Testis (tissue), 3 donors: ENCODE results near the gene SPRR1B. TPM values are rescaled to one million over a fixed set of nuclear protein-coding genes. Genes with fewer than 3 reads are reported as not detected.

ENCODE experiments used
- DNase-seq: peaks from one replicate; pipeline ENCODE4 v3.0.0-alpha.2; 2019
- H3K27ac ChIP-seq, 2 donors: fragments of 200-600 bp; sonication (generic); one replicate each; pipeline ENCODE4 v1.5.1; 2019
- H3K27me3 ChIP-seq: fragments of 200-600 bp; sonication (generic); one replicate; pipeline ENCODE4 v1.5.1; 2019
- H3K36me3 ChIP-seq: fragments of 200-600 bp; sonication (generic); one replicate; pipeline ENCODE4 v1.5.1; 2017; ENCODE audit warnings: low read depth; ENCODE audit errors: missing control alignments
- H3K4me1 ChIP-seq: fragments of 200-600 bp; sonication (generic); one replicate; pipeline ENCODE4 v1.5.1; 2019
- H3K4me3 ChIP-seq, 2 donors: fragments of 200-600 bp; sonication (generic); one replicate each; pipeline ENCODE4 v1.5.1; 2017 to 2019
- H3K9me3 ChIP-seq: fragments of 200-600 bp; sonication (generic); one replicate; pipeline ENCODE4 v1.5.1; 2017
- POLR2A ChIP-seq: fragments of 450-650 bp; IDR thresholded peaks from one replicate; pipeline ENCODE4 v1.6.1; 2017; ENCODE audit warnings: antibody characterized with exemption, mild to moderate bottlenecking, moderate library complexity
- WGBS, 2 donors: methylation state at CpG; one replicate each; pipeline ENCODE4 v1.1.5; 2018; 5-methylcytosine and 5-hydroxymethylcytosine counted together
- intact Hi-C: fragments of 100-400 bp; cut with DNase I; formaldehyde crosslinking; loops from one replicate; pipeline ENCODE4 v1.15.1; 2023; ENCODE audit warnings: low total_unique reads
- polyA plus RNA-seq: library from polyadenylated mRNA; stranded (reverse); fragments of 350-450 nt; fragmentation: Illumina TruSeq; extraction: RNeasy Lipid Tissue Mini Kit (QIAGEN cat#74804); gene quantifications from one replicate; pipeline ENCODE4 v1.2.3, GENCODE V29; 2014; ENCODE audit warnings: low read depth, low replicate concordance; ENCODE audit not compliant: insufficient read depth
- total RNA-seq, 2 donors: library from RNA; depleted of rRNA; stranded (reverse); fragments of >200 nt; gene quantifications; one replicate each; pipeline ENCODE4 v1.2.3, GENCODE V29; 2016
- TF ChIP-seq, protein P1 (sequence below), 3 experiments: fragments of 450-650 bp in 2 of 3; fragments of 200-600 bp in 1 of 3; sonication (generic) in 1 of 3; IDR thresholded peaks; one replicate each; pipeline ENCODE4 v1.5.1; 2016 to 2019; ENCODE audit warnings: antibody characterized with exemption in 3 of 3, mild to moderate bottlenecking in 2 of 3, moderate library complexity in 1 of 3

Gene SPRR1B
- total and polyA plus RNA-seq, 3 donors from 2014 or later: not detected

DNA sequence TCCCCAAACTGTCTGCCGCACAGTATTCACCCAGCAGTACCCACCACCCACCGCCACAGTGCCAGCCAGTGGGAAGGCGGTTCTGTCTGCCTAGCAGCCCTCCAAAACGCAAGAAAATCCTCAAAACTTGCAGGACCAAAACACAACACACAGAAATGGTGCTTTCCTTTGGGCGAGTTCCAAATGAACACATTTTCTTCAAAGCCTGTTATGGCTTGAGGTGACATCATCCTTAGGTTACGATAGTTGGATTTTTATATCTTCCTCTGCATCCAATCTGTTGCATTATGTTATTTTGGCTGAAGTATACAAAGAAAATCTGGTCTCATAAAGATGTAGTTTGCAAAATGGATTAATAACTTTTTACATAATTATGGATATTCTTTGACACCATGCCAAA lies 37.8 kb upstream of the SPRR1B start:
- Histone ChIP-seq H3K27ac (no peak overlapping the region), H3K27me3 (no peaks in the 10 kb centered on the region), H3K4me1 (no peaks in the 10 kb centered on the region), H3K36me3 (no peaks in the 10 kb centered on the region), H3K4me3 (no peak overlapping the region), H3K9me3 (no peaks in the 10 kb centered on the region)
- WGBS, 2 donors: 70 to 81% methylated on average over 6 of the region's 6 CpGs
- intact Hi-C loops: no loop called here
- TF ChIP-seq, protein P1, sequence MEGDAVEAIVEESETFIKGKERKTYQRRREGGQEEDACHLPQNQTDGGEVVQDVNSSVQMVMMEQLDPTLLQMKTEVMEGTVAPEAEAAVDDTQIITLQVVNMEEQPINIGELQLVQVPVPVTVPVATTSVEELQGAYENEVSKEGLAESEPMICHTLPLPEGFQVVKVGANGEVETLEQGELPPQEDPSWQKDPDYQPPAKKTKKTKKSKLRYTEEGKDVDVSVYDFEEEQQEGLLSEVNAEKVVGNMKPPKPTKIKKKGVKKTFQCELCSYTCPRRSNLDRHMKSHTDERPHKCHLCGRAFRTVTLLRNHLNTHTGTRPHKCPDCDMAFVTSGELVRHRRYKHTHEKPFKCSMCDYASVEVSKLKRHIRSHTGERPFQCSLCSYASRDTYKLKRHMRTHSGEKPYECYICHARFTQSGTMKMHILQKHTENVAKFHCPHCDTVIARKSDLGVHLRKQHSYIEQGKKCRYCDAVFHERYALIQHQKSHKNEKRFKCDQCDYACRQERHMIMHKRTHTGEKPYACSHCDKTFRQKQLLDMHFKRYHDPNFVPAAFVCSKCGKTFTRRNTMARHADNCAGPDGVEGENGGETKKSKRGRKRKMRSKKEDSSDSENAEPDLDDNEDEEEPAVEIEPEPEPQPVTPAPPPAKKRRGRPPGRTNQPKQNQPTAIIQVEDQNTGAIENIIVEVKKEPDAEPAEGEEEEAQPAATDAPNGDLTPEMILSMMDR (IDR thresholded peaks at IDR 0.05): no peak
- TF ChIP-seq POLR2A: no peak
- no peak for DNase-seq

DNA sequence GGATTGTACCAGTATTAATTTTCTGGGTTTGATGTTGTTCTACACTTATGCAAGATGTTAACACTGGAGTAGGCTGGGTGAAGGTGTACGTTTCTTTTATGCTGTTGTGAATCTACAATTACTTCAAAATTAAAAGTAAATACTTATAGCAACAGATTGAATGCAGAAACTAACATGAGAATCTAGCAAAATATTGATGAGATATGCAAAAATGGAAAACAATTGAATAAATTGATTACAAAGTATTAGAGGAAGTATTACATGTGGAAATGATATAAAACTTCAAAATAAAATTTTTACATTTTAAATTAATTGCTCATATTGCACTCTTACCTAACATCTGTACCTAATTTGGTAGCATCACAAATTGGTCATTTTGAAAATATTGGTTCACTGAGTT lies 35.2 kb upstream of the SPRR1B start:
- Histone ChIP-seq H3K4me3 (no peak overlapping the region), H3K27me3 (no peaks in the 10 kb centered on the region), H3K4me1 (no peaks in the 10 kb centered on the region), H3K27ac (no peak overlapping the region), H3K9me3 (no peaks in the 10 kb centered on the region), H3K36me3 (no peaks in the 10 kb centered on the region)
- no peak for TF ChIP-seq POLR2A
- TF ChIP-seq, protein P1 (IDR thresholded peaks at IDR 0.05): no peak
- WGBS, 2 donors: 33 to 38% methylated on average over 1 of the region's 1 CpG
- no peak for DNase-seq
- intact Hi-C loops: no loop called here

DNA sequence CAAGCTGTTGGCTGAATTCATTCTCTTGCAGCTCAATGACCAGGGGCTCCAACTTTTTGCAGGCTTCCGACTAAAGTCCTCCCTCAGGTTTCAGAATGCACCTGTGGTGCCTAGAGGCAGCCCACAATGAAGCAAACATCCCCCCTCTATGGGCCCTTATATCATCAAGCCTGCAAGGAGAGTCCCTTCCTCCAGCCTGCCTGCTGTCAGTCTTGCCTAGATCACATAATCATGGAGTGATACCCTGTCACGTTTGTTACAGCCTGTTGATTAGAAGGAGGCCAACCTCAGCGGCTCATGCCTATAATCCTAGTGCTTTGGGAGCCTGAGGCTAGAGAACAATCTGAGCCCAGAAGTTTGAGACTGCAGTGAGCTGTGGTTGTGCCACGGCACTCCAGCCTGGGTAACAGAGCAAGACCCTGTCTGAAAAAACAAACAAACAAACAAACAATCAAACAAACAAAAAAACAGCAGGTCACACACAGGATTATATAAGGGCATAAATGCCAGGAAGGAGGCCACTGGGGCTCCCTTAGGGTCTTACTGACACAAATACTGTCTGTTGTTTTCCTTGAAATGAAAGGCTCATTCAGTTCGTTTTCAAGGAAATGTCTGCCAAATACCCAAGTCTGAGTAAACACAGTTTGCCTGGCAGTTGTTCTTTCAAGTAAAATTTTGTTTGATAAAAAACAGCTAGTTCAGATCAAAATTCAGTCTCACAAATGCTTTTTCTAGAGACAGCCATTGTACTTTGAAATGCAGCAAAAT lies 34.2 kb upstream of the SPRR1B start:
- Histone ChIP-seq H3K36me3 (no peaks in the 10 kb centered on the region), H3K27me3 (no peaks in the 10 kb centered on the region), H3K27ac (no peak overlapping the region), H3K4me3 (no peak overlapping the region), H3K9me3 (no peaks in the 10 kb centered on the region), H3K4me1 (no peaks in the 10 kb centered on the region)
- no peak for TF ChIP-seq POLR2A
- TF ChIP-seq, protein P1 (IDR thresholded peaks at IDR 0.05): no peak
- intact Hi-C loops: no loop called here
- no peak for DNase-seq
- WGBS, 2 donors: 40 to 45% methylated on average over 3 to 5 of the region's 5 CpGs

DNA sequence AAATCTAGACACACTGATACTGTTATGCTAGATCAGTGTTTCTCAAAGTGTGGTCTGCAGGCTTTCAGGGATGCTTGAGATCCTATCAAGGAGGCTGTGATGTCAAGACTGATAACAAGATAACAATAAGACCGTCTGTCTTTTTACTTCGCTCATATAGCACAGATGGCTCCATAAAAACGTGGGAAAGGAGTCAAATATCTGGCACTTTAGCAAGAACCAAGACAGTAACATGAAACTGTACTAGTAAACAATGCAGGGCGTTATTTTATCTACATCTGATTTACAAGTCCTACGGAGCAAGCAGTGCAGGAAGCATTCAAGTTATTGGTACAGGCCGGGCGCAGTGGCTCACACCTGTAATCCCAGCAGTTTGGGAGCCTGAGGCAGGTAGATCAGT lies 33.1 kb upstream of the SPRR1B start:
- no peaks in the 10 kb centered on the region for H3K9me3 ChIP-seq
- 54 to 61% methylated on average over 7 of the region's 7 CpGs for WGBS, 2 donors
- H3K4me1 ChIP-seq: no peaks in the 10 kb centered on the region
- DNase-seq: no peak
- no peak for TF ChIP-seq POLR2A
- TF ChIP-seq, protein P1 (IDR thresholded peaks at IDR 0.05): no peak
- intact Hi-C loops: no loop called here
- no peaks in the 10 kb centered on the region for H3K27me3 ChIP-seq
- no peak overlapping the region for H3K27ac ChIP-seq
- no peaks in the 10 kb centered on the region for H3K36me3 ChIP-seq
- no peak overlapping the region for H3K4me3 ChIP-seq

DNA sequence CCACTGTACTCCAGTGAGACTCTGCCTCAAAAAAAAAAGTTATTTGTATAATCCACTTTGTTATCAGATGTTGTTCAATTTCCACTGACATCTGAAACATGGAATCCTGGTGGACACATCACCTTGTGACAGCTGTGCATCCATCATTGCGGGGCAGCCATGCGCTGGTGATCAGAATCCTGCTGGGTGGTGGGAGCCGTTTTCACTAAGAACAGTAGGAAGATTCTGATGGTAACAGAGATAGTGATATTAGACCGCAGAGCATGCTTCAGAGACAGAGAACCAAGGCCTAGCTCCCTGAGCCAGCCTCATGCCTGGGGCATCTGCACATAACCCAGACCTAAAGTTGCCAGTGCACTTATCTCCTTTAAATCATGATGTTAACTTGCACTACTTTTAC lies 32.5 kb upstream of the SPRR1B start:
- H3K9me3 ChIP-seq: no peaks in the 10 kb centered on the region
- WGBS, 2 donors: 83 to 90% methylated on average over 4 of the region's 4 CpGs
- H3K27me3 ChIP-seq: no peaks in the 10 kb centered on the region
- no peak for DNase-seq
- intact Hi-C loops: no loop called here
- no peak for TF ChIP-seq POLR2A
- TF ChIP-seq, protein P1 (IDR thresholded peaks at IDR 0.05): no peak
- H3K36me3 ChIP-seq: no peaks in the 10 kb centered on the region
- H3K27ac ChIP-seq: no peak overlapping the region
- no peak overlapping the region for H3K4me3 ChIP-seq
- H3K4me1 ChIP-seq: no peaks in the 10 kb centered on the region
